GM12864 (cell line): ENCODE measurements around the gene OMA1.

ENCODE experiments used
- DNase-seq: peaks from one replicate; pipeline ENCODE4 v3.0.0-alpha.2; 2011; ENCODE audit warnings: low read depth
- H3K4me3 ChIP-seq: 2 replicates; pipeline ENCODE4 v1.5.1; 2011; ENCODE audit warnings: mild to moderate bottlenecking, low read depth, low read length, control low read depth
- TF ChIP-seq, protein P1 (sequence below): IDR thresholded peaks from 2 replicates; pipeline ENCODE4 v1.5.1; 2011; ENCODE audit warnings: low read depth, mild to moderate bottlenecking, moderate library complexity, low read length, control low read depth, inconsistent platforms; ENCODE audit errors: missing control alignments

The OMA1 gene

GRCh38 chr1:58441699-58442098, 104.8 kb downstream of the OMA1 start:
- TF ChIP-seq, protein P1, sequence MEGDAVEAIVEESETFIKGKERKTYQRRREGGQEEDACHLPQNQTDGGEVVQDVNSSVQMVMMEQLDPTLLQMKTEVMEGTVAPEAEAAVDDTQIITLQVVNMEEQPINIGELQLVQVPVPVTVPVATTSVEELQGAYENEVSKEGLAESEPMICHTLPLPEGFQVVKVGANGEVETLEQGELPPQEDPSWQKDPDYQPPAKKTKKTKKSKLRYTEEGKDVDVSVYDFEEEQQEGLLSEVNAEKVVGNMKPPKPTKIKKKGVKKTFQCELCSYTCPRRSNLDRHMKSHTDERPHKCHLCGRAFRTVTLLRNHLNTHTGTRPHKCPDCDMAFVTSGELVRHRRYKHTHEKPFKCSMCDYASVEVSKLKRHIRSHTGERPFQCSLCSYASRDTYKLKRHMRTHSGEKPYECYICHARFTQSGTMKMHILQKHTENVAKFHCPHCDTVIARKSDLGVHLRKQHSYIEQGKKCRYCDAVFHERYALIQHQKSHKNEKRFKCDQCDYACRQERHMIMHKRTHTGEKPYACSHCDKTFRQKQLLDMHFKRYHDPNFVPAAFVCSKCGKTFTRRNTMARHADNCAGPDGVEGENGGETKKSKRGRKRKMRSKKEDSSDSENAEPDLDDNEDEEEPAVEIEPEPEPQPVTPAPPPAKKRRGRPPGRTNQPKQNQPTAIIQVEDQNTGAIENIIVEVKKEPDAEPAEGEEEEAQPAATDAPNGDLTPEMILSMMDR = no peak
- no peak for DNase-seq

GRCh38 chr1:58440696-58441095, 105.8 kb downstream of the OMA1 start:
- no peak overlapping the region for H3K4me3 ChIP-seq
- TF ChIP-seq, protein P1 = no peak
- DNase-seq = no peak

More at GRCh38 chr1:58441699-58442098, 104.8 kb downstream of the OMA1 start:
- no peak overlapping the region for H3K4me3 ChIP-seq

DNA sequence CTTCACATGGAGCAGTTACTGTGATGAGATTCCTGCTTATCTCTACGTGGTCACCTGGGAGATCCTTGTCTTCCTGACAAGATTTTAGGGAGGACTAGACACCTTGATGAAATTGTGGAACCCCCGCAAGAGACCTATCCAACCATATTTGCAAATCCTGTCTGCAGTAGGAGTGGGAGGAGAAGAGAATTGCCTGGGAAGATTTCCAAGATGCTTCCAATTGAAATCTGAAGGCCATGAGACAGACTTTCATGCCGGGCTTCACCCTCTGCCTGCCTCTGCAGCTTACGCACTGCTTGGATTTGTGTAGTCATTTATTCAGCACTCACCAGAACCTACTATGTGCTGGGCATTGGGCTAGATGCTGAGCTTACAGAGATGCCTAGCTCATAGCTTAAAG, 106.6 kb downstream of the OMA1 start:
- no peak for DNase-seq
- H3K4me3 ChIP-seq = no peak overlapping the region
- TF ChIP-seq, protein P1 = no peak

DNA sequence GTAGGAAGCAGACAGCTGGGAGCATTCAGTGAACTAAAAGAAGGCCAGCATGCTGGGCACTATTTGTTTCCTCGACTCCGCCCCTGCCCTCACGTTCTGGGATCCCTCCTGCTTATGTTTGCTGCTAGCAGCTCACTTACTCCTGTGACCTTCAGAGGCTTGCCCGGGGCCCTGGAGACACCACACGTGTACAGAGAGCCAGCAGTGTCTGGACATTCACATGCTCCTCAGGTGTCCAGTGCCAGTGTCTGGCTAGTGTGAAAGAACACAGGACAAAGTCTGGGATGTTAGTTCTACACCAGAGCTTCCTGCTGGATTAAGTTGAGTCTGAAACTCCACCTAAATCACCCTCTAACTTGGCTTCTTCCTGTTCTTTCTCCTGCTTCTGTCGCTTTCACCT, 108.1 kb downstream of the OMA1 start:
- DNase-seq = no peak
- no peak overlapping the region for H3K4me3 ChIP-seq
- TF ChIP-seq, protein P1 = no peak

DNA sequence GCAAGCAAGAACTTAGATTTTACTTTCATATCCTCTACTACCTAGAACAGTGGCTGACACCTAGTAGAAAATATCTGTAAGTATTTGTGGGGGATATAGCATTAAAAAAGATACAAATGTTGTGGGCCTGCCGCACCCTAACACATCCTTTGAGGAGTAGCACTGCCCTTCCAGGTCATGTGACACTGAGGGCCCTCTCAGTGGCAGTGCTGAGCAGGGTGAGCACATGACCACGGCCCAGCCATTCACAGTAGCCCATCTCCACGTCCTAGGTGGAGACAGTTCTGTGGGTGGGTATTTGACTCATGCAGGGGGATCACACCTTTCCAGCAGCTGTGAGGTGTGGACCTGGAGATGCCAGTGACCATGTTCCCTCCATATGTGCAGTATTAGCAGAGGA, 108.9 kb downstream of the OMA1 start:
- no peak for DNase-seq
- no peak overlapping the region for H3K4me3 ChIP-seq
- TF ChIP-seq, protein P1 = no peak

DNA sequence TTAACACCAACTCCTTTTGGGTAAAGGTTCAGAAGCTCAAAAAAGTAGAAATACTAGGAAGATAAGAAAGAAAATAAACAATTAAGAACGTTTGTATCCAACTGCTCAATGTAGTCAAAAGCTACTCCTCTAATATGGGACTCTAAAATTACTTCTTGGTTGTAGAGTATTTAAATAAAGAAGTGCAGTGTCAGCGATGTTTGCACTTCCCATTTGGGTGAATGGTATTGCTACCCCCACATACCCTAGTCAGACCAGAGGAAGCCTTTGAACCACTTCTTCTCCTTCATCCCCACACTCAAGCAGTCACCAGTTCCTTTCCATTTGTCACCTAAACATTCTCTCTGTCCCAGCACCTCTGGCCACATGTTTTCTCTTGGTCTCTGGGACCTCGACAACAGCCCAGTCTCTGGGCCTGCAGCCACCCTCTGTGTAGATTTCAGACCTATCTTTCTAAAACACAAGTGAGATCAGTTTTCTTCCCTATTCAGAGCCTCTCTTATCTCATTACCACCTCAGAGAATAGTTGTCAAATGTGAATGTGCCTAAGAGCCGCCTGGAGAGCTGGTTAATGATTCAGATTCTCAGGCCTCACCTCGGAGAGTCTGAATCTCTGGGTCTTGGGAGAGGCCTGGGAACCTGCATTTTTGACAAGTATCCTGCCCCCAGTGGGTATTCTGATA, 109.8 kb downstream of the OMA1 start:
- TF ChIP-seq, protein P1 = no peak
- no peak for DNase-seq
- no peak overlapping the region for H3K4me3 ChIP-seq

- TF ChIP-seq, protein P1 = no peak
- no peak for DNase-seq
- H3K4me3 ChIP-seq = no peak overlapping the region
Observed at GRCh38 chr1:58435376-58435775, 111.2 kb downstream of the OMA1 start.
